Astrocyte of the cerebellum (primary cell): ENCODE measurements around the gene SCRN2.

Experiments
- DNase-seq: peaks from one replicate; pipeline ENCODE4 v3.0.0-alpha.2; 2011; ENCODE audit warnings: low read depth
- H3K4me3 ChIP-seq: 2 replicates; pipeline ENCODE4 v1.5.1; 2011; ENCODE audit warnings: mild to moderate bottlenecking, low read depth, low read length, moderate library complexity
- in situ Hi-C: cut with HindIII; loops from 2 replicates; pipeline ENCODE4 v1.10.0; 2017; ENCODE audit warnings: low sequenced_read_pairs
- TF ChIP-seq, protein P1 (sequence below): IDR thresholded peaks from 2 replicates; pipeline ENCODE4 v1.5.1; 2012; ENCODE audit warnings: low read length, low read depth, moderate library complexity, mild to moderate bottlenecking; ENCODE audit errors: missing control alignments

Gene SCRN2

DNA sequence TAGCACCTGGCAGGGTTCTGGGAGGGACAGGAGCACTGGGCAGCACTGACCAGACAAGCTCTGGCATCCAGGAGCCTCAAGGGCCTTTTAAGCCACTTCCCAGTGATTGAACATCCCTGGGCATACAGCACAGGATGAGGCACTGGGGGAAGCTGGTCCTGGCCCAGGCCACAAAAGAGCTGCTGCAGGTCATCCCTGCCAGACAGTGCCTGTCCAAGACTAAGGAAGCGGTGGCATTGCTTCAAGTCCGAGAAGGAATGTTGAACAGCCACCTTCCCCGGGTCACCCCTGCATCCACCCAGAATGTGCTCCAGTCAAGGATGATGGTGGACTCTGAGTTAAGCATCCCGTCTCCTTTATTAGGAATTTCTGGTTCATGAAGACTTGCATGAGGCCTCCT, 18.3 kb downstream of the SCRN2 start:
- TF ChIP-seq, protein P1, sequence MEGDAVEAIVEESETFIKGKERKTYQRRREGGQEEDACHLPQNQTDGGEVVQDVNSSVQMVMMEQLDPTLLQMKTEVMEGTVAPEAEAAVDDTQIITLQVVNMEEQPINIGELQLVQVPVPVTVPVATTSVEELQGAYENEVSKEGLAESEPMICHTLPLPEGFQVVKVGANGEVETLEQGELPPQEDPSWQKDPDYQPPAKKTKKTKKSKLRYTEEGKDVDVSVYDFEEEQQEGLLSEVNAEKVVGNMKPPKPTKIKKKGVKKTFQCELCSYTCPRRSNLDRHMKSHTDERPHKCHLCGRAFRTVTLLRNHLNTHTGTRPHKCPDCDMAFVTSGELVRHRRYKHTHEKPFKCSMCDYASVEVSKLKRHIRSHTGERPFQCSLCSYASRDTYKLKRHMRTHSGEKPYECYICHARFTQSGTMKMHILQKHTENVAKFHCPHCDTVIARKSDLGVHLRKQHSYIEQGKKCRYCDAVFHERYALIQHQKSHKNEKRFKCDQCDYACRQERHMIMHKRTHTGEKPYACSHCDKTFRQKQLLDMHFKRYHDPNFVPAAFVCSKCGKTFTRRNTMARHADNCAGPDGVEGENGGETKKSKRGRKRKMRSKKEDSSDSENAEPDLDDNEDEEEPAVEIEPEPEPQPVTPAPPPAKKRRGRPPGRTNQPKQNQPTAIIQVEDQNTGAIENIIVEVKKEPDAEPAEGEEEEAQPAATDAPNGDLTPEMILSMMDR: no peak
- in situ Hi-C loops: no loop called here

DNA sequence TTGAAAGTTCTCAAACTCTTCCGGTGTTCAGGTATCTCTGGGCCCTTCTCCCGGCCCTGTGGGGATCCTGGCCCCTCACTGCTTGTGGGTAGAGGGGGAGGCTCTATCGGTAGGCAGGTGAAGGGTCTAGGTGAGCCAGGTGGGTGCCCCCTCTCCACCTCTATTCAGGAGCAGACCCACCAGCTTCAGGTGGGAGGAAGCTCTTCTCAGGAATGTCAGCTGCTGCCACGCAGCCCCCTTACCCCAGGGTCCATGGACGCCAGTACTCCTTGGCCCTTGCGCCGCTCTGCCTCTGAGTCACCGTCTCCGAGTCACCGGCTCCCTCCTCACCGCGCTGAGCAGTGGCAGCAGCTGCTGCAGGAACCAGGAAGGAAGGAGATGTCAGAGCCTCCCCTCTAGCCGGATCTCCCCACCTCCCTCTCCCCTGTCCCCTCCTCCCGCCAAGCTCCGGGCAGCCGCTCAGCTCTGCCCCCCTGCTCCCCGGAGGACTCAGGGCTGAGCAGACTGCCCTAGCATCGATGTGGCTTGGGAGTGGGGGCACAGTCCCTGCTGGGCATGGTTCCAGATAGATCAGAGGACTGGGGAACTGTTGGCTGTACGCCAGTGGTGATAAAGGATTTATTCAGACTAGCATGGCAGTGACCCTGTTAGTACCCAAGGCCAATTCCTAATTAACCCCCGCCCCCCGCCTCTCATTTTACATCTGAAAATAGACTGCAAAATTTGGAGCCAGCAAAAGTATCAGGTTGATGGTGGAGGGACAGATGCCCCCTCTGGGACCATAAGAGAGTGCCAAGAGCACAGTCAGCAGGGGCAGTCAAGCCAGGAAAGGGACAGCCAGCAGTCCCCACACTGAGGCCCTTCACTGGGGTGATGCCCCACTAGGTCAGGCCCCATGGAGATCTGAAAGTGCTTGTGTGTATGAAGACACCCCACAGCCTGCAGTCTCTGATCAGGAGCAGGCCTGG, 19.4 kb downstream of the SCRN2 start, which contains the start of gene OSBPL7:
Gene OSBPL7 (minus strand): TSS at position 371 of the 968 bp plus-strand sequence. CDS start 1,516 bp downstream, outside the sequence.
- peak; percentile 43 for DNase-seq
- TF ChIP-seq, protein P1: peak; percentile 20
- in situ Hi-C loops: no loop called here
- H3K4me3 ChIP-seq: peak within 1 kb of the TSS; percentile 80

More for the DNA sequence above, 18.3 kb downstream of the SCRN2 start:
- H3K4me3 ChIP-seq: no peak overlapping the region
- DNase-seq: no peak

DNA sequence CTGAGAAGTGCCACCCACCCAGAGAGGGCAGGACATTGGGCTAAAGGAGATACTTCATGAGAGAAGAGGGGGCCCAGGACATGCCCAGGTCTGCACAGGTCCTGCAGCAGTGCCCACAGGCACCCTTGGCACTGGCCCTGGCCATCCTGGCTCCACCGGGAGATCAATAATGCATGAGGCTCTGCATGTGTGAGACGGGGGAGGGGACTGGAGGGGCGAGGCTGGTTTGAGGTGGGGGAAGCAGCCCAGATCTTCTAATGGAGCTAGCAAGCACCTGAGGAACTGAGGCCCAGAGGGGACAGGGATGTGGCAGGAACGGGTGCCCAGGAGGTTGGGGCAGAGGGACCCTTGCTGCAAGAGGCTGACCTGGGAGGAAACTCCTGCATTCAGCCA, 20.0 kb downstream of the SCRN2 start:
- TF ChIP-seq, protein P1: no peak
- DNase-seq: no peak

DNA sequence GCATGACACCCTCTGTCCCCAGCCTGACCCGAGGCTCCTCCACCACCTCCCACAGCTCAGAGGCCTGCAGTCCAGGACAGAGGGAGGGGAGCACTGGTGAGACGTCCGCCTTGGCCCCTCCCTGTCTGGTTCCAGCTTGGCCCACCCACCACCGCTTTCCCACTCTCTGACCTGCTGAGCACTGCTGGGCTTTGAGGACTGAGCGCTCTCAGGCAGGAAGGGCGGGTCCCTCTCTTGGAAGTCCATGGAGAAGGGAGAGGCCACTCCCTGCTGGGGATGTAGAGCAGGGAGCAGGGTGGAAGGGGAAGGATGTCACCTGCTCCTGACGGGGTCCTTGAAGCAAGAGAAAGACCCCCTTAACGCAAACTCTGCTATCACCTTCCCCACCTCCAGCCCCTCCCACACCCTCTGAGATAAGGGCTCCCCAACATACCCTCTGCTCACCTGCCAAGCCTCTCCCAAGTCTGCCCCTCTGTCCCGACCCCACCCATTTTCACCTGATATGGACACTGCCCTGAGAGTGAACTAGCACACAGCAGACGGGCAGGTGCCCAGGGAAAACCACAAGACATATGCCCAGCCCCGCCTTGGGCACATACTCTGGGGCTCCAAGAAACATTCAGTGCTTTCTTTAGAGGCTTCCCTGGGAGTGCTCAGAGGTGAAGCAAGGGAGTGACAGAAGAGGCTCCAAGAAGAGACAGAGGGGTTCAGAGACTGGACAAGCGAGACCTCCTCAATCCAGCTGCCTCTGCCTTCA, 20.9 kb downstream of the SCRN2 start:
- H3K4me3 ChIP-seq: no peak overlapping the region
- DNase-seq: no peak
- in situ Hi-C loops: no loop called here
- TF ChIP-seq, protein P1: no peak

More for the DNA sequence above, 20.0 kb downstream of the SCRN2 start:
- in situ Hi-C loops: no loop called here
- H3K4me3 ChIP-seq: peak overlapping the region; percentile 80

DNA sequence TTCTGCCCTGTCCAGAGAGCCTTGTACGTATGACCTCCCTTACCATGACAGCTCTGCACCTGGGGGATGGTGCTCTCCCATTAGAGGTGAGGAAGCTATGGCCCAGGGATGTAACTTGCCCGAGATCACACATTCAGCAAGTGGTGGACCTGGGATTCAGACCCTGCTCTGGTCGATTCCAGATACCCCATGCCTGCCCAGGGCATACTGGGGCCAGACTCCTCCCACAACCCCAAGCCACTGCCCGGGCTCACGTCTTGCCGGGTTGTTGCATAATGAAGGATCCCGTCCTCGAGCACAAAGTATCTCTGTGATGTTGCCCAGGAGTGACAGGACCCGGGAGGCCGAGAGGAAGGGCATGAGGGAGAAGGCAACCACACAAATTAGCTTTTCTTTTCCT, 21.6 kb downstream of the SCRN2 start:
- in situ Hi-C loops: no loop called here
- no peak for DNase-seq
- TF ChIP-seq, protein P1: no peak
- H3K4me3 ChIP-seq: no peak overlapping the region

DNA sequence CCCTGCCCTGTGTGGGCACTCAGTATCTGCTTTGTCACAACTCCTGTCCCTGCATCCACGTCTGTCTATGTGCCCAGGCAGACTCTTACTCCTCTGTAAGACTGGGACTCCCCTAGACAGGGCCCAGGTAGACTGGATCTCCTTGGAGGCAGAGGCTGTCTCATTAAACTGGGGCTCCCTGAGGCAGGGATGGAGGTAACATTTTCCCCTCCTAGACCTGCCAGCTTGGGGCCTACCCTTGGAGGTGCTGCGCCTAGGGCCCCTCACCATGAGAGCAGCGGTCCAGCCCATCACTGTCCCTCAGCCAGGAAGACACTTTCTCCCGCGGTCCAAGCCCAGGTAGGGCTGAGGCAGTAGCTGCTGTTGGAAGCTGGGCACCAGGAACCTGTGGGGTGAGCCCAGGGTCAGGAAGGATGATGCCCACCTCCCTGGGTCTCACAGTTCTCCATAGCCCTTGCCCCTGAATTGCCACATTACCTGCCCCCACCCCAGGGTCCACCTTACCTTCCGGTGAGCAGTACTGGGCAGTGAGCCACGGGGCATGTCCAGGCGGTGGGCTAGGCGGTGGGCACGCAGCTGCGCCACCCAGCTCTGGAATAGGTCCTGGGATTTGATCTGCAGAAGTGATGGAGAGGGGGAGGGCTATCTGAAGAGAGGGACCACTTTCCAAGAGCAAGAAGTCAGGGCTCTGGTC, 22.9 kb downstream of the SCRN2 start:
- TF ChIP-seq, protein P1: no peak
- H3K4me3 ChIP-seq: no peak overlapping the region
- in situ Hi-C loops: no loop called here
- no peak for DNase-seq
